Measurements from ENCODE around the gene ARRDC3. TPM values are rescaled to one million over a fixed set of nuclear protein-coding genes. Genes with fewer than 3 reads are reported as not detected.

The ARRDC3 gene
- total RNA-seq, 2 donors from 2014 or later = 30.5 to 60.7 TPM

DNA sequence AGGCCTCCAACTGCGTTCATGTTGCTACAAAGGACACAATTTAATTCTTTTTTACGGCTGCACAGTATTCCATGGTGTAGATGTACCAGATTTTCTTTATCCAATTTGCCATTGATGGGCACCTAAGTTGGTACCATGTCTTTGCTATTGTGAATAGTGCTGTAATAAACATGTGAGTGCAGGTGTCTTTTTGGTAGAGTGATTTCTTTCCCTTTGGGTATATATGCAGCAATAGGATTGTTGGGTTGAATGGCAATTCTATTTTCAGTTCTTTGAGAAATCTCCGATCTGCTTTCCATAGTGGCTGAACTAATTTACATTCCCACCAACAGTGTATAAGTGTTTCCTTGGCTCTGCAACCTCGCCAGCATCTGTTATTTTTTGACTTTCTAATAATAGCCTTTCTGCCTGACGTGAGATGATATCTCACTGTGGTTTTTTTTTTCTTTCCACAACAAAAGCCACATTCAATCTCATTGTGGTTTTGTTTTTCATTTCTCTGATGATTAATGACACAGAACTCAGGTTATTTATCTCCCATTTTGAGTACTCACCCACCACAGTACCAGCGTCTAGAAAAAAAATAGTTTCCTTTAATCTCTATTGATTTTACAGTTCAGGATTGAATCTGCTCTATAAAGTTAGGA lies 21.9 kb downstream of the ARRDC3 start:
- no peaks in the 10 kb centered on the region for H3K9me3 Mint-ChIP-seq
- peaks cover 7% of the 10 kb centered on the region for H3K4me1 Mint-ChIP-seq
- H3K36me3 ChIP-seq (ENCODE audit: control insufficient read depth, insufficient read depth, low read length) = no peaks in the 10 kb centered on the region
- H3K9ac ChIP-seq (ENCODE audit: extremely low read depth, low read length, poor library complexity, severe bottlenecking) = no peak overlapping the region
- H3K36me3 Mint-ChIP-seq (ENCODE audit: low read depth) = no peaks in the 10 kb centered on the region
- H3K27ac ChIP-seq (ENCODE audit: low read depth, low read length) = no peak overlapping the region
- H3K4me3 Mint-ChIP-seq = no peak overlapping the region
- no peaks in the 10 kb centered on the region for H3K27me3 Mint-ChIP-seq (ENCODE audit: insufficient read depth)
- no peak for DNase-seq
- peaks cover 7% of the 10 kb centered on the region for H3K9me3 ChIP-seq (ENCODE audit: control insufficient read depth, low read length)
- H3K27me3 ChIP-seq (ENCODE audit: control insufficient read depth, insufficient read depth, low read length, poor library complexity, severe bottlenecking) = no peaks in the 10 kb centered on the region
- no peak overlapping the region for H3K27ac Mint-ChIP-seq
- peaks cover 3% of the 10 kb centered on the region for H3K4me1 ChIP-seq (ENCODE audit: control insufficient read depth, insufficient read depth, low read length)
- WGBS, 2 experiments (ENCODE audit: insufficient coverage in 1 of 2, insufficient read length in 1 of 2) = 96% methylated on average over 3 to 6 of the region's 6 CpGs
- no peak overlapping the region for H3K4me3 ChIP-seq (ENCODE audit: low read length)
- TF ChIP-seq, protein P1, sequence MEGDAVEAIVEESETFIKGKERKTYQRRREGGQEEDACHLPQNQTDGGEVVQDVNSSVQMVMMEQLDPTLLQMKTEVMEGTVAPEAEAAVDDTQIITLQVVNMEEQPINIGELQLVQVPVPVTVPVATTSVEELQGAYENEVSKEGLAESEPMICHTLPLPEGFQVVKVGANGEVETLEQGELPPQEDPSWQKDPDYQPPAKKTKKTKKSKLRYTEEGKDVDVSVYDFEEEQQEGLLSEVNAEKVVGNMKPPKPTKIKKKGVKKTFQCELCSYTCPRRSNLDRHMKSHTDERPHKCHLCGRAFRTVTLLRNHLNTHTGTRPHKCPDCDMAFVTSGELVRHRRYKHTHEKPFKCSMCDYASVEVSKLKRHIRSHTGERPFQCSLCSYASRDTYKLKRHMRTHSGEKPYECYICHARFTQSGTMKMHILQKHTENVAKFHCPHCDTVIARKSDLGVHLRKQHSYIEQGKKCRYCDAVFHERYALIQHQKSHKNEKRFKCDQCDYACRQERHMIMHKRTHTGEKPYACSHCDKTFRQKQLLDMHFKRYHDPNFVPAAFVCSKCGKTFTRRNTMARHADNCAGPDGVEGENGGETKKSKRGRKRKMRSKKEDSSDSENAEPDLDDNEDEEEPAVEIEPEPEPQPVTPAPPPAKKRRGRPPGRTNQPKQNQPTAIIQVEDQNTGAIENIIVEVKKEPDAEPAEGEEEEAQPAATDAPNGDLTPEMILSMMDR (conservative IDR thresholded peaks at IDR 0.05) = no peak

DNA sequence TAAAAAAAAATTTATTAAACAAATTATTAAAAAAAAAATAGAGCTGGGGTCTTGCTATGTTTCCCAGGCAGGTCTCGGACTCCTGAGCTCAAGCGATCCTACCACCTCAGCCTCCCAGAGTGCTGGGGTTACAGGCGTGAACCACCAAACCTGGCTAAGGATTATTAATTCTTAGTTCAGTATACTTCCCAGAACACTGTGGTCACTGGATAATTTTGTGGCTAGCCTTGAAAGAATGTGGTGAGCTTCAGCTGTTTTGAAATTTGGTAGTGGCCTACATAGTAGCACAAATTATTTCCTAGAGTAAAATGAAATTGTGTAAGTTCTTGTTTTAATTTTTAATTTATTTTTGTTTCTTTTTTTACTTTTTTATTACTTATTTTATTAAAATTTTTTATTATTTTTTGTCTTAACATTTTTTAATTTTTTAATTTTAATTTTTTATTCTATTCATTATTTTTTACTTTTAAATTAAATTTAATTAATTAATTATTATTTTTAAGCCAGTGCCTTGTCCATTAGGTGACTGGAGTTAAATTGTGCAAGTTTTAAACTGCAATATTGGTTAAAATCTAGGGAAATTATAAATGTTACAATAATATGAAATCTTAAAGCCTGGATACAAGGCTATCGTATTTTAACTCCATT lies 23.0 kb downstream of the ARRDC3 start:
- H3K9me3 Mint-ChIP-seq = no peaks in the 10 kb centered on the region
- H3K4me3 Mint-ChIP-seq = no peak overlapping the region

DNA sequence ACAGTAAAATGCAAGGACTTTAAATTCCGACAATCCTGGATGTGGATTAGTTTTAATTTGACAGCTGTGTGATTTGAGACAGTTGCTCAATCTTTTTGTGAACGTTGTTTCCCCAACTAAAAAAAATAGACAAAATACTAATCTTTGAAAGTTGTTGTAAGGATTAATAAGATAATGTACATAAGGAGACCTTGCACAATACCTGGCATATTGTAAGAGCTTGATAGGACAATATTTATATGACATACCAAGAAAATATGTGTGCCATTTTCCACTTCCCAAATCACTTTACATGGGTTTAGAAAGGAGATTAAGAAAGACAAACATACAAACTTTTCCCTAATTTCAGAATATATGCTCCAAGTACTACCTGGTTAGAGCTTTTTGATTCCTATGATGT lies 25.3 kb downstream of the ARRDC3 start:
- Mint-ChIP-seq H3K4me3 (no peak overlapping the region), H3K27me3 (ENCODE audit: insufficient read depth) (no peaks in the 10 kb centered on the region), H3K4me1 (peaks cover 7% of the 10 kb centered on the region), H3K27ac (no peak overlapping the region), H3K36me3 (ENCODE audit: low read depth) (no peaks in the 10 kb centered on the region), H3K9me3 (no peaks in the 10 kb centered on the region)
- 88% methylated on average over 1 of the region's 2 CpGs; no CpG with 5 or more reads in 1 of the 2 experiments for WGBS, 2 experiments (ENCODE audit: insufficient coverage in 1 of 2, insufficient read length in 1 of 2)
- Histone ChIP-seq H3K9me3 (ENCODE audit: control insufficient read depth, low read length) (peaks cover 7% of the 10 kb centered on the region), H3K9ac (ENCODE audit: extremely low read depth, low read length, poor library complexity, severe bottlenecking) (no peak overlapping the region), H3K4me3 (ENCODE audit: low read length) (no peak overlapping the region), H3K4me1 (ENCODE audit: control insufficient read depth, insufficient read depth, low read length) (no peaks in the 10 kb centered on the region), H3K36me3 (ENCODE audit: control insufficient read depth, insufficient read depth, low read length) (no peaks in the 10 kb centered on the region), H3K27ac (ENCODE audit: low read depth, low read length) (no peak overlapping the region), H3K27me3 (ENCODE audit: control insufficient read depth, insufficient read depth, low read length, poor library complexity, severe bottlenecking) (no peaks in the 10 kb centered on the region)
- TF ChIP-seq, protein P1 (conservative IDR thresholded peaks at IDR 0.05) = no peak
- DNase-seq = no peak

More for the DNA sequence above, 23.0 kb downstream of the ARRDC3 start:
- TF ChIP-seq, protein P1 (conservative IDR thresholded peaks at IDR 0.05) = no peak
- Mint-ChIP-seq H3K27ac (no peak overlapping the region), H3K36me3 (ENCODE audit: low read depth) (no peaks in the 10 kb centered on the region), H3K27me3 (ENCODE audit: insufficient read depth) (no peaks in the 10 kb centered on the region), H3K4me1 (peaks cover 7% of the 10 kb centered on the region)
- 81 to 89% methylated on average over 3 to 4 of the region's 4 CpGs for WGBS, 2 experiments (ENCODE audit: insufficient coverage in 1 of 2, insufficient read length in 1 of 2)
- peaks cover 7% of the 10 kb centered on the region for H3K9me3 ChIP-seq (ENCODE audit: control insufficient read depth, low read length)
- no peaks in the 10 kb centered on the region for H3K36me3 ChIP-seq (ENCODE audit: control insufficient read depth, insufficient read depth, low read length)
- no peak for DNase-seq
- no peak overlapping the region for H3K9ac ChIP-seq (ENCODE audit: extremely low read depth, low read length, poor library complexity, severe bottlenecking)
- no peaks in the 10 kb centered on the region for H3K27me3 ChIP-seq (ENCODE audit: control insufficient read depth, insufficient read depth, low read length, poor library complexity, severe bottlenecking)
- H3K4me3 ChIP-seq (ENCODE audit: low read length) = no peak overlapping the region
- H3K27ac ChIP-seq (ENCODE audit: low read depth, low read length) = no peak overlapping the region
- H3K4me1 ChIP-seq (ENCODE audit: control insufficient read depth, insufficient read depth, low read length) = peaks cover 3% of the 10 kb centered on the region

All from endodermal cell (in vitro differentiated cells).